Hindlimb muscle (tissue), 1 donor: ENCODE results near the gene TOPBP1. TPM values are rescaled to one million over a fixed set of nuclear protein-coding genes. Genes with fewer than 3 reads are reported as not detected.

Experiments used
- DNase-seq: peaks from one replicate; pipeline ENCODE4 v3.0.0-alpha.2; 2013
- polyA plus RNA-seq: library from polyadenylated mRNA; unstranded; fragments of 120-200 nt; gene quantifications from one replicate; pipeline ENCODE4 v1.2.1, GENCODE V29; 2013; ENCODE audit not compliant: insufficient read length

The TOPBP1 gene
- polyA plus RNA-seq, 1 donor = 25.2 TPM

DNA sequence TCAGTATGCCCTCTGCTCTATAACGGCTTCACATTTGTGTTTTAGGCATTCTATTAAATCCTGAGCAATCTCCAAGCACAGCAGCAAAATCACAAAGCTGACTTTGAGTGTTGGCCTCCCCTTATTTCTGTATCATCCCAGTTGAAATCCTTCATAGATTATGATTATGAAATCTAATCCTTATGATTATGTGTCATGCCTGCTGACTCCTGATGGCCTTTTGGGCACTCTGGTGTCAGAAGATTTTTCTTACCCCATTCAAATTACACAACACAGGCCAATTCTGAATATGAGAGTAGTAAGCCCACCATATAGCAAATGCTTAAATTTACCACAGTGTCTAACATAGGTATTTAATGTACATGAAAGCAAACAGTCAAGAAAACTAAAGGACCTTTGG lies 53.9 kb downstream of the TOPBP1 start:
- DNase-seq = no peak

GRCh38 chr3:133606902-133607301 lies 54.8 kb downstream of the TOPBP1 start:
- no peak for DNase-seq

- no peak for DNase-seq
Observed at GRCh38 chr3:133606342-133606741, 55.4 kb downstream of the TOPBP1 start.

GRCh38 chr3:133600572-133601081 lies 61.1 kb downstream of the TOPBP1 start:
- DNase-seq = no peak

- no peak for DNase-seq
Observed at GRCh38 chr3:133599280-133599679, 62.5 kb downstream of the TOPBP1 start.

GRCh38 chr3:133598405-133598804 lies 63.3 kb downstream of the TOPBP1 start:
- no peak for DNase-seq

GRCh38 chr3:133595341-133595740 lies 66.4 kb downstream of the TOPBP1 start:
- no peak for DNase-seq

- DNase-seq = no peak
Observed at GRCh38 chr3:133593243-133593642, 68.5 kb downstream of the TOPBP1 start.

- DNase-seq = no peak
Observed at GRCh38 chr3:133592843-133593242, 68.9 kb downstream of the TOPBP1 start.

- DNase-seq = no peak
Observed at GRCh38 chr3:133591271-133591742, 70.4 kb downstream of the TOPBP1 start.

DNA sequence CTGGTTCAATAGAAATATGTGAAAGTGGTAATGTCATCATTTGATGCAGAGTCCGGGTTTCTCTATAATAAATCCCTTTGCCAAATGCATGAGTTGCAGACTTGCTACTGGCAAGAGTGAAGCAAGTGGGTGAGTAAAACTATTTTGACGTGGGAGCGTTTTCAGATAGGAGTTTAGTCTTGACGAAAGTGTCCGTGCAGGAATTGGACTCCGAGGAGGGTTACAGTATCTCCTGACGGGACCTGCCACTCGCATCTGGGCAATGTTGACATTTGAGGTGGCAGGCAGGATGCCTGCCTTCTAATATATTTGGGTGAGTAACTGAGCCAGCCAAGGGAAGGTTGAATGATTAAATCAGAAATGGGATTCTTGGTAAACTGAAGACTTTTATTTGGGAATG lies 72.2 kb downstream of the TOPBP1 start:
- DNase-seq = no peak

- no peak for DNase-seq
Observed at GRCh38 chr3:133588784-133589465, 72.8 kb downstream of the TOPBP1 start.

DNA sequence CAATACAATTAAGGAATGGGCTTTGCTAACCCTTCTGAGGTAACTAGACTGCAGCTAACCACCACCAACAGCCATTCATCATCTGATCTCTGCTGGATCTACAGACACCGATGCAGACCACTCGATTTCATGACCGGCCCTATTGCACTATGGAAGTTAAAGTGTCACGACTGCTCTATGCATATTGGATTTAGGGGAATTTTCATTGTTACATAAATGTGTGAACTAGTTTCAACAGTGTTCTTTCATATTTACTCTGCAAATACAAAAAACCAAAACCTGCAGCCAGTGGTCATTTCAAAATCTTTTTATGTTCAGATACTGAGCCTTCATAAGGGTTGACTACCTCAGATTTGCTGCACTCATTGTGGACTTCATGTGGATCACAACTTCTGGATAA lies 73.7 kb downstream of the TOPBP1 start:
- no peak for DNase-seq

DNA sequence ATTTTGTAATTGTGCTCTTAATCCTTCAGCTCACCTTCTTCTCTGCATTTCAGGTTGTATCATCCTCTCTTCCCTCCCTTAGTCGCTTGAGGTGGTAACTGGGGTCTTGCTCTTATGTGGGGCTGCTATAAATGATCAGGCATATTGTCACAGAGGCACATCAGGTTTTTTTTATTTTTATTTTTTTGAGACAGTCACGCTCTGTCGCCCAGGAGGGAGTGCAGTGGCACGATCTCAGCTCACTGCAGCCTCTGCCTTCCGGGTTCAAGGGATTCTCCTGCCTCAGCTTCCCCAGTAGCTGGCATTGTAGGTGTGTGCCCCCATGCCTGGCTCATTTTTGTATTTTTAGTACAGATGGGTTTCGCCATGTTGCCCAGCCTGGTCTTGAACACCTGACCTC lies 78.3 kb downstream of the TOPBP1 start:
- no peak for DNase-seq

- DNase-seq = no peak
Observed at GRCh38 chr3:133578548-133579191, 83.1 kb downstream of the TOPBP1 start.

DNA sequence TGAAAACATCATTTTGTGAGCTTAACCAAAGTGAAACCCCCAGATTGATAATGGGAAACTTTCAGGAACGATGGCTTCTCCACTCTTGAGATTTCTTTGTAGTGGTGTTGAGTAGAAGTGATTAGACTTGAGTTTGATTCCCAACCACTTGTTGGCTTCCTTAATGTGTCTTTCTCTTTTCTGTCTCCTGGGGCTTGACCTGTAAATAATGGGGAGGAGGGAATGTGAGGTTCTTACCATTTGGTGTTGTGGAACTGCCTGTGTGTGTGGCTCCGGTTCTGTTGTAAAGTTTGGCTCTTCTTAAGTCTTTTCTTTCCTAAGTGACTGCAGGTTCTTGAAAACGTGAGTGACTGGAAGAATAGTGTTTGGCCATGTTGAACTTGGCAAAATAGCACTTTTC lies 85.6 kb downstream of the TOPBP1 start:
- no peak for DNase-seq

- DNase-seq = no peak
Observed at GRCh38 chr3:133575086-133575485, 86.7 kb downstream of the TOPBP1 start.

DNA sequence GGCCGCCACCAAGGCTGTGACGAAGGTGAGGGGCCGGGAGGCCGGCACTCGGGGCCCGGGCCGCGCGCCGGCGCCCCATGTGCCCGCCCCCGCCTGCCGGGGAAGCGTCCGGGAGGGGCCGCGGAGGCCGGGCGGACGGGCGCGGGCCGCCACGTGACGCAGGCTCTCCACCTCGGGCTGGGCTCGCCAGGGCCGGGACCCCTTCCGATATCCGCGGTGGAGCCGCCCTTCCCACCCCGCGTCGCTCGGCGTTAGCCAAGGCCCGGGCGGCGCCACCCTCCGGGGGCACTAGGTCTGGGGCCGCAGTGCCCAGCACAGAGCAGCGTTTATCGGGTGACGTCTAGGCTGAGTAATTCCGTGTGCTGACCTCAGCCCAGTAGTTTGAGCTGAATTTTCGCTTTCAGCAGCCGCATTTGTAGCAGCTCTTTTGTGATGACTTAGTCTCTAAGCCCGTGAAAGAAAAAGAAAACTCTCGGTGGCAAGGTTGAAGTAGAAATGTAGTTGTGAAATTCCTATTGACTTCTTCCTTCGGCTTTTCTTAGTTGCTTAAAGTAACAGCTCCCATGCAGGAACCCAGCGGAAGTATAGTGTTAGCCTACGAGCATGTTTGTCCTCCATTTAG lies 87.4 kb downstream of the TOPBP1 start:
- peak; percentile 78 for DNase-seq

DNA sequence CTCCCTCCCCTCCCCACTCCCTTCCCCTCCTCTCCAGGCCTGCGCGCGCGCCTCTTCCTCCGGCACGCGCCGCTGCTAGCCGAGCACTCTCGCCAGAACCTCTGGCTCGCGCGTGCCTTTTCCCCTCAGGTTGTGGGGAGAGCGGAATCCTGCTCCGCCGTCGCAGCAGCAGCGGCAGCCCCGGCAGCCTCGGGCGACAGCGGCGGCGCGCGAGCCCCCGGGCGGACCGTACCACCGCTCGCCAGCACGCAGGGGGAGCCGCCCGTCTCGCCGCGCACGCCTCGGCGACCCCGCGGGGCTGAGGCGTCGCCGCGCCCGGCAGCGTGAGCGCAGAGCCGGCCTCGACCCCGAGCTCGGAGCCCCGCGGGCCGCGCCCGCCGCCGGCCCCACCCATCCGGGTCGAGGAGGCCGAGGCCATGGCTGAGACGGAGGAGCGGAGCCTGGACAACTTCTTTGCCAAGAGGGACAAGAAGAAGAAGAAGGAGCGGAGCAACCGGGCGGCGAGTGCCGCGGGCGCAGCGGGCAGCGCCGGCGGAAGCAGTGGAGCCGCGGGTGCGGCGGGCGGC lies 88.0 kb downstream of the TOPBP1 start, which contains the start of gene CDV3:
Gene CDV3 (plus strand): TSS at position 58 of the 566 bp plus-strand sequence. CDS start 359 bp downstream, at position 417.
- no peak for DNase-seq

- DNase-seq = peak; percentile 100
Observed at GRCh38 chr3:133573054-133573628, 88.6 kb downstream of the TOPBP1 start.

DNA sequence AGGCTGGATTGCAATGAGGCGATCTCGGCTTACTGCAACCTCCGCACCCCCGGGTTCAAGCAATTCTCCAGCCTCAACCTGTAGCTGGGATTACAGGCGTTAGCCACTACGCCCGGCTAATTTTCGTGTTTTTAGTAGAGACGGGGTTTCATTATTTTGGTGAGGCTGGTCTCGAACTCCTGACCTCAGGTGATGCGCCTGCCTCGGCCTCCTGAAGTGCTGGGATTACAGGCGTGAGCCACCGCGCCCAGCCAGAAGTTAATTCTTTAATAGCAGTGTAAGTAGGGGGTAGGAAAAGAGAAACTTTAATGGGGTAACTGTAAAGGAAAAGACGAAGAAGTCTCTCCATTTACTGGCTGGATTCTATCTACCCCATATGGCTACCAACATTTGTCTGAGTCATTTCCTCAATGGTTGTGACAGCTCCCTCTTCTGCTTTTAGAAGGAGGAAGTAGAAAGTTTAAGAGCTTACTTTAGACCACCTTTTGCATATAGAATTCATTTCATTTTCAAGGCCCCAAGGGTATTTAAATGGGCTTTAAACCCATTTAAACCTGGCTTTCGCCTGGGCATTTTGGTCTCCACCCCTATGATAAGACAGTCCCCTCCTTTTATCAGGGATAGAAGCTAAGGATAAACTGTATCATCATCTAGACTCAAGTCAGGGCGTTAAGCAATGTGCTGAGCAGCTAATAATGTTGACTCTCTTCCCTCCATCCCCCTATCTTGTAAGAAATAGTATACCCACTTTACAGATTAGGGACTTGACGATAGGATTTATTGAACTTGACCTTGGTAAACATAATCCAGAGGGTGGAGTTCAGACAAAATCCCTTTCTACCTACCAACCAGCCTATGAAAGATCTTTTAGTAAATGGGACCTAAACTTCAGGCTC lies 89.3 kb downstream of the TOPBP1 start:
- DNase-seq = no peak

GRCh38 chr3:133570937-133571320 lies 90.8 kb downstream of the TOPBP1 start:
- DNase-seq = no peak
